H1 (cell line): ENCODE results near the gene SPTB. TPM values are rescaled to one million over a fixed set of nuclear protein-coding genes. Genes with fewer than 3 reads are reported as not detected.

Source experiments
- CTCF ChIA-PET: fragments of 300-600 bp; sonication (Branson Sonifier 250); formaldehyde crosslinking; loops from one replicate; lab custom pipeline; 2021; ENCODE audit not compliant: partially characterized antibody; lab: Charles Lee
- POLR2A ChIA-PET: fragments of 300-600 bp; sonication (Branson Sonifier 250); formaldehyde crosslinking; loops from one replicate; lab custom pipeline; 2021; ENCODE audit warnings: inconsistent platforms; ENCODE audit not compliant: partially characterized antibody; lab: Charles Lee
- DNase-seq, 2 experiments: peaks; one replicate each; pipeline versions ENCODE4 v3.0.0 to v3.0.0-alpha.2; 2010 to 2022; ENCODE audit warnings: low spot score in 2 of 2, low read depth in 1 of 2, mixed read lengths in 1 of 2
- FAIRE-seq: peaks from 2 replicates; lab custom pipeline; 2011; peaks lifted over from hg19 to GRCh38; lab: Jason Lieb, UNC
- H2AFZ ChIP-seq: 2 replicates; pipeline ENCODE4 v1.8.1; 2012; ENCODE audit warnings: low read length, inconsistent platforms
- H2AK5ac ChIP-seq: 2 replicates; pipeline ENCODE4 v1.6.1; 2013; ENCODE audit warnings: low read depth, low read length
- H2BK120ac ChIP-seq: replicated peaks from 2 replicates; pipeline ENCODE3; 2013; ENCODE audit warnings: low read depth, low read length, inconsistent platforms
- H2BK12ac ChIP-seq: 2 replicates; pipeline ENCODE4 v1.6.1; 2013; ENCODE audit warnings: low read depth, low read length
- H2BK15ac ChIP-seq: 2 replicates; pipeline ENCODE4 v1.6.1; 2013; ENCODE audit warnings: low read length
- H2BK20ac ChIP-seq: 2 replicates; pipeline ENCODE4 v1.6.1; 2013; ENCODE audit warnings: low read length
- H2BK5ac ChIP-seq: 2 replicates; pipeline ENCODE4 v1.6.1; 2013; ENCODE audit warnings: low read depth, low read length
- H3K14ac ChIP-seq: 2 replicates; pipeline ENCODE4 v1.6.1; 2013; ENCODE audit warnings: inconsistent platforms; ENCODE audit not compliant: insufficient read length
- H3K18ac ChIP-seq: 2 replicates; pipeline ENCODE4 v1.6.1; 2013; ENCODE audit warnings: low read length; ENCODE audit errors: extremely low read depth
- H3K23ac ChIP-seq: 2 replicates; pipeline ENCODE4 v1.6.1; 2013; ENCODE audit warnings: inconsistent platforms; ENCODE audit not compliant: insufficient read length
- H3K23me2 ChIP-seq: 2 replicates; pipeline ENCODE4 v1.6.1; 2013; ENCODE audit warnings: low read depth, low read length
- H3K27ac ChIP-seq: 2 replicates; pipeline ENCODE4 v1.6.1; 2011; ENCODE audit warnings: low read depth, low read length, inconsistent platforms
- H3K27me3 ChIP-seq, 4 experiments: replicated peaks in 1 of 4; 1 replicate in 1 of 4; 2 replicates in 3 of 4; pipeline versions ENCODE4 v1.6.1 to v1.8.1; 2011 to 2013; ENCODE audit warnings: low read length in 3 of 4, mild to moderate bottlenecking in 3 of 4, inconsistent platforms in 2 of 4, mixed read lengths in 2 of 4, moderate library complexity in 1 of 4; ENCODE audit not compliant: control insufficient read depth in 3 of 4, insufficient read depth in 3 of 4; ENCODE audit errors: extremely low read depth in 1 of 4
- H3K36me3 ChIP-seq, 4 experiments: 2 replicates each; pipeline versions ENCODE4 v1.6.1 to v1.8.1; 2011 to 2013; ENCODE audit warnings: mild to moderate bottlenecking in 4 of 4, low read length in 3 of 4, moderate library complexity in 2 of 4, control low read depth in 1 of 4, inconsistent platforms in 1 of 4; ENCODE audit not compliant: insufficient read depth in 4 of 4, control insufficient read depth in 2 of 4
- H3K4ac ChIP-seq: replicated peaks from 2 replicates; pipeline ENCODE3; 2013; ENCODE audit warnings: low read length, low read depth, mixed read lengths, inconsistent platforms; ENCODE audit not compliant: insufficient read length
- H3K4me1 ChIP-seq, 4 experiments: replicated peaks in 1 of 4; 1 replicate in 1 of 4; 2 replicates in 3 of 4; pipeline versions ENCODE4 v1.6.1 to v1.8.1; 2011 to 2013; ENCODE audit warnings: low read length in 3 of 4, inconsistent platforms in 2 of 4, mixed read lengths in 1 of 4; ENCODE audit not compliant: insufficient read depth in 4 of 4, control insufficient read depth in 3 of 4
- H3K4me2 ChIP-seq, 2 experiments: 2 replicates each; pipeline versions ENCODE4 v1.6.1 to v1.8.1; 2011 to 2013; ENCODE audit warnings: low read depth in 2 of 2, low read length in 2 of 2, control low read depth in 1 of 2, inconsistent platforms in 1 of 2, mild to moderate bottlenecking in 1 of 2; ENCODE audit not compliant: insufficient read depth in 1 of 2
- H3K4me3 ChIP-seq, 4 experiments: fragments of 200-600, 300-600 bp in 1 of 4; sonication (generic), shearing (Covaris generic), sonication (Bioruptor Twin) in 1 of 4; 2 replicates each; pipeline versions ENCODE4 v1.5.1 to v1.8.1; 2011 to 2016; ENCODE audit warnings: low read length in 4 of 4, low read depth in 3 of 4, control low read depth in 2 of 4, inconsistent platforms in 2 of 4, mild to moderate bottlenecking in 2 of 4, mixed read lengths in 1 of 4, moderate library complexity in 1 of 4; ENCODE audit not compliant: insufficient read depth in 2 of 4; ENCODE audit errors: extremely low read depth in 1 of 4
- H3K56ac ChIP-seq: replicated peaks from 2 replicates; pipeline ENCODE3; 2013; ENCODE audit warnings: low read depth, mild to moderate bottlenecking, mixed read lengths, low read length, inconsistent platforms; ENCODE audit not compliant: insufficient read length
- H3K79me1 ChIP-seq: 2 replicates; pipeline ENCODE4 v1.6.1; 2013; ENCODE audit warnings: low read depth, low read length, control low read depth
- H3K79me2 ChIP-seq, 2 experiments: 2 replicates each; pipeline versions ENCODE4 v1.6.1 to v1.8.1; 2012 to 2013; ENCODE audit warnings: low read length in 2 of 2, mild to moderate bottlenecking in 2 of 2, inconsistent platforms in 1 of 2; ENCODE audit not compliant: insufficient read depth in 2 of 2, control insufficient read depth in 1 of 2
- H3K9ac ChIP-seq, 4 experiments: replicated peaks in 1 of 4; 1 replicate in 1 of 4; 2 replicates in 3 of 4; pipeline versions ENCODE4 v1.6.1 to v1.8.1; 2011 to 2013; ENCODE audit warnings: low read depth in 3 of 4, low read length in 3 of 4, control low read depth in 2 of 4, mild to moderate bottlenecking in 2 of 4, moderate library complexity in 2 of 4, inconsistent platforms in 1 of 4; ENCODE audit errors: extremely low read depth in 1 of 4
- H3K9me3 ChIP-seq, 2 experiments: 2 replicates each; pipeline versions ENCODE4 v1.6.1 to v1.8.1; 2012 to 2013; ENCODE audit warnings: mild to moderate bottlenecking in 2 of 2, moderate library complexity in 2 of 2, control low read depth in 1 of 2, inconsistent platforms in 1 of 2, low read depth in 1 of 2, low read length in 1 of 2, mixed read lengths in 1 of 2; ENCODE audit not compliant: insufficient read depth in 2 of 2
- H4K20me1 ChIP-seq, 2 experiments: replicated peaks in 1 of 2; 2 replicates each; pipeline versions ENCODE3 to v1.8.1; 2011 to 2013; ENCODE audit warnings: inconsistent platforms in 2 of 2, low read length in 2 of 2, mild to moderate bottlenecking in 1 of 2; ENCODE audit not compliant: insufficient read depth in 2 of 2, control insufficient read depth in 1 of 2
- H4K5ac ChIP-seq: 2 replicates; pipeline ENCODE4 v1.6.1; 2013; ENCODE audit warnings: low read length, low read depth, mixed read lengths, inconsistent platforms; ENCODE audit not compliant: insufficient read length
- H4K8ac ChIP-seq: 2 replicates; pipeline ENCODE4 v1.8.0; 2013; ENCODE audit warnings: mild to moderate bottlenecking, moderate library complexity, low read length, inconsistent platforms; ENCODE audit not compliant: insufficient read depth; ENCODE audit errors: extremely low read depth
- H4K91ac ChIP-seq: replicated peaks from 2 replicates; pipeline ENCODE3; 2013; ENCODE audit warnings: low read length, mixed read lengths, inconsistent platforms; ENCODE audit not compliant: insufficient read length
- HDAC2 ChIP-seq, 2 experiments: fragments of 300-600 bp in 1 of 2; sonication (generic) in 1 of 2; IDR thresholded peaks; 2 replicates each; pipeline ENCODE4 v1.6.1; 2011 to 2012; ENCODE audit warnings: low read depth in 2 of 2, low read length in 2 of 2, mild to moderate bottlenecking in 2 of 2, moderate library complexity in 2 of 2, borderline replicate concordance in 1 of 2, inconsistent platforms in 1 of 2
- RAD21 ChIP-seq, 2 experiments: IDR thresholded peaks in 1 of 2; conservative IDR thresholded peaks in 1 of 2; 2 replicates each; pipeline ENCODE4 v1.6.1; 2011; ENCODE audit warnings: low read depth in 2 of 2, low read length in 2 of 2, improper control_type of control experiment in 1 of 2, inconsistent platforms in 1 of 2, mild to moderate bottlenecking in 1 of 2, moderate library complexity in 1 of 2
- RFX5 ChIP-seq: IDR thresholded peaks from 2 replicates; pipeline ENCODE4 v1.6.1; 2011; ENCODE audit warnings: low read depth, low read length, improper control_type of control experiment, borderline replicate concordance
- TAF1 ChIP-seq: IDR thresholded peaks from 2 replicates; pipeline ENCODE4 v1.6.1; 2011; ENCODE audit warnings: mild to moderate bottlenecking, low read depth, low read length
- WGBS, 2 experiments: shearing (Covaris generic) in 1 of 2; methylation state at CpG; one replicate each; pipeline versions ENCODE4 v1.1.6 to v1.1.7; 2013 to 2015; ENCODE audit warnings: low lambda C conversion rate in 2 of 2, mixed read lengths in 2 of 2, inconsistent platforms in 1 of 2, low coverage in 1 of 2, missing lambda C conversion rate in 1 of 2; ENCODE audit not compliant: insufficient replicate concordance in 2 of 2, insufficient coverage in 1 of 2, insufficient read length in 1 of 2; ENCODE audit errors: extremely low coverage in 1 of 2, missing lambda C conversion rate in 1 of 2; 5-methylcytosine and 5-hydroxymethylcytosine counted together
- polyA plus RNA-seq, 7 experiments: library from polyadenylated mRNA; depleted of rRNA in 3 of 7; stranded (reverse) in 5 of 7; unstranded in 2 of 7; fragments of >200 nt in 5 of 7; fragments of 200-250 nt in 2 of 7; gene quantifications; 1 replicate in 5 of 7; 2 replicates in 1 of 7; 4 replicates in 1 of 7; pipeline versions ENCODE4 v1.2.1 to v1.2.3, GENCODE V29; 2011 to 2013; ENCODE audit warnings: missing spikeins in 2 of 7, mixed read lengths in 2 of 7
- total RNA-seq: library from RNA; stranded (reverse); fragmentation: NEBNext Ultra II Directional; extraction: Animal tissue kit (Norgen Biotek cat#: 25700); gene quantifications from 2 replicates; pipeline ENCODE4 v1.2.1, GENCODE V29; 2021
- TF ChIP-seq, protein P1 (sequence below), 3 experiments: IDR thresholded peaks; 1 replicate in 2 of 3; 2 replicates in 1 of 3; pipeline versions ENCODE4 v1.5.1 to v1.6.1; 2011; ENCODE audit warnings: low read length in 3 of 3, mild to moderate bottlenecking in 3 of 3, inconsistent platforms in 2 of 3, low read depth in 1 of 3, moderate library complexity in 1 of 3; ENCODE audit not compliant: insufficient read depth in 1 of 3; ENCODE audit errors: control extremely low read depth in 1 of 3

The SPTB gene
- total and polyA plus RNA-seq, 2 of the 8 experiments (the other 6 are each of a cell fraction or from before 2014, with no cell fraction given), result 0.30 to 2.4 TPM

- POLR2A ChIA-PET, result interaction anchor here (0.7 kb wide), 1 partner anchor 90 kb away, joined by 3 read pairs; no protein-coding TSS in a partner anchor
- Histone ChIP-seq H3K23me2 (no peaks in the 10 kb centered on the region), H3K27ac (no peak overlapping the region), H3K36me3 (no peaks in the 10 kb centered on the region), H2BK120ac (no peak overlapping the region), H3K18ac (no peak overlapping the region), H3K4me1 (no peaks in the 10 kb centered on the region), H3K4me3 (no peak overlapping the region), H2AK5ac (no peak overlapping the region), H2BK20ac (no peak overlapping the region), H4K8ac (no peak overlapping the region), H4K5ac (no peak overlapping the region), H3K14ac (no peak overlapping the region), H4K91ac (no peak overlapping the region), H3K27me3 (no peaks in the 10 kb centered on the region), H3K9ac (no peak overlapping the region), H2BK15ac (no peak overlapping the region), H2AFZ (no peak overlapping the region), H2BK12ac (peak overlapping the region; percentile 42; the same call in 1 of the 2 replicates), H2BK5ac (no peak overlapping the region), H3K79me1 (no peaks in the 10 kb centered on the region), H4K20me1 (no peaks in the 10 kb centered on the region), H3K4me2 (no peak overlapping the region), H3K23ac (no peak overlapping the region), H3K56ac (no peak overlapping the region), H3K9me3 (no peaks in the 10 kb centered on the region), H3K79me2 (no peaks in the 10 kb centered on the region), H3K4ac (no peak overlapping the region)
- TF ChIP-seq RAD21 (IDR thresholded peaks at IDR 0.05 in 1 of 2, conservative IDR thresholded peaks at IDR 0.05 in 1 of 2; ENCODE audit: low read depth in 2 of 2, low read length in 2 of 2) (peak; percentile 95 to 96), HDAC2 (IDR thresholded peaks at IDR 0.05; ENCODE audit: borderline replicate concordance in 1 of 2, low read depth in 2 of 2, low read length in 2 of 2) (no peak), RFX5 (no peak), TAF1 (no peak)
- TF ChIP-seq, protein P1, sequence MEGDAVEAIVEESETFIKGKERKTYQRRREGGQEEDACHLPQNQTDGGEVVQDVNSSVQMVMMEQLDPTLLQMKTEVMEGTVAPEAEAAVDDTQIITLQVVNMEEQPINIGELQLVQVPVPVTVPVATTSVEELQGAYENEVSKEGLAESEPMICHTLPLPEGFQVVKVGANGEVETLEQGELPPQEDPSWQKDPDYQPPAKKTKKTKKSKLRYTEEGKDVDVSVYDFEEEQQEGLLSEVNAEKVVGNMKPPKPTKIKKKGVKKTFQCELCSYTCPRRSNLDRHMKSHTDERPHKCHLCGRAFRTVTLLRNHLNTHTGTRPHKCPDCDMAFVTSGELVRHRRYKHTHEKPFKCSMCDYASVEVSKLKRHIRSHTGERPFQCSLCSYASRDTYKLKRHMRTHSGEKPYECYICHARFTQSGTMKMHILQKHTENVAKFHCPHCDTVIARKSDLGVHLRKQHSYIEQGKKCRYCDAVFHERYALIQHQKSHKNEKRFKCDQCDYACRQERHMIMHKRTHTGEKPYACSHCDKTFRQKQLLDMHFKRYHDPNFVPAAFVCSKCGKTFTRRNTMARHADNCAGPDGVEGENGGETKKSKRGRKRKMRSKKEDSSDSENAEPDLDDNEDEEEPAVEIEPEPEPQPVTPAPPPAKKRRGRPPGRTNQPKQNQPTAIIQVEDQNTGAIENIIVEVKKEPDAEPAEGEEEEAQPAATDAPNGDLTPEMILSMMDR (IDR thresholded peaks at IDR 0.05; ENCODE audit: control extremely low read depth in 1 of 3, insufficient read depth in 1 of 3, low read depth in 1 of 3, low read length in 3 of 3), result peak; percentile 70 to 91 (median 85)
- CTCF ChIA-PET, result interaction anchor here (0.6 to 13.2 kb wide), 50 partner anchors 7 to 246 kb away, joined by 3 to 323 read pairs (median 6); partner anchors contain the start of genes PLEKHG3 and SPTB
- DNase-seq (peak in 1 of 2 experiments; percentile 75), FAIRE-seq (peak; percentile 75)
- 93% methylated on average over 1 of the region's 1 CpG; no CpG with 5 or more reads in 1 of the 2 experiments for WGBS, 2 experiments
Observed at GRCh38 chr14:64801800-64802199, 77.9 kb downstream of the SPTB start.
